ENCODE data around the gene PSD. TPM values are rescaled to one million over a fixed set of nuclear protein-coding genes. Genes with fewer than 3 reads are reported as not detected.

Gene PSD
- total and polyA plus RNA-seq, 10 of the 15 experiments (the other 5 are each of a cell fraction or from before 2014, with no cell fraction given), result 0.11 to 2.0 (median 0.49) TPM; not detected in 2

DNA sequence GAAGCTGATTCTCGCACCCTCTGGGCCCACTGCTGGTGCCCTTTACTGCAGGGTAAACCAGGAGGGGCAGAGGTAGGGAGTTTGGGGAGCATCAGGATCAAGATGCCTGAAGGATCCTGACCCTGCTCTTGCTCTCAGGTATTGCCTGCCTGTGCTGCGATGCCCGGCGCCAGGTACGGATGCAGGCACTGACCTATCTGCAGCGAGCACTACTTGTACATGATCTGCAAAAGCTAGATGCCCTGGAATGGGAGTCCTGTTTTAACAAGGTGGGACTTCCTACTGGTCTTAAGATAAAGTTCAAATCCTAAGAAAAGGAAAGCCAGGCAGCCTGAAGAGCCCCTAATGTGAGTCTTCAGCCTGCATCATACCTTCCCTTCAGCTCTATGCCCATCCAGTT lies 39.2 kb downstream of the PSD start:
- CTCF ChIA-PET, result interaction anchor here (1.4 kb wide), 1 partner anchor 29 kb away, joined by 4 read pairs; no protein-coding TSS in a partner anchor
- SMC1A ChIA-PET (ENCODE audit: uncharacterized antibody, unreplicated experiment), result no interaction called here
- POLR2A ChIA-PET, result interaction anchor here (0.9 kb wide), 1 partner anchor 10 kb away, joined by 5 read pairs; no protein-coding TSS in a partner anchor
- BruUV-seq (replicated peaks), result no TSS peak
- in situ Hi-C loops (cut with MboI), result no loop called here
- peaks cover 20 to 28% of the 10 kb centered on the region in 2 experiments for H3K36me3 ChIP-seq (ENCODE audit: control insufficient read depth in 2 of 2, insufficient read depth in 2 of 2, low read length in 1 of 2)
- RAD21 ChIA-PET (ENCODE audit: unreplicated experiment), result interaction anchor here (1.9 kb wide), 1 partner anchor 27 kb away, joined by 4 read pairs; no protein-coding TSS in a partner anchor
- no peak overlapping the region for H3K4me3 ChIP-seq
- H2AFZ ChIP-seq (ENCODE audit: control insufficient read depth, low read depth, low read length), result no peak overlapping the region
- peaks cover 5% of the 10 kb centered on the region for H3K4me1 ChIP-seq (ENCODE audit: control insufficient read depth, insufficient read depth, low read length)
- no peak for ATAC-seq
- H3K27ac ChIP-seq (ENCODE audit: control insufficient read depth, insufficient read depth), result no peak overlapping the region
- FAIRE-seq, result no peak
- no peak for DNase-seq (ENCODE audit: low read depth, low spot score)
- H3K9me3 ChIP-seq (replicated peaks; ENCODE audit: control insufficient read depth, insufficient read depth, low read length), result no peaks in the 10 kb centered on the region
- H3K79me2 ChIP-seq (ENCODE audit: control insufficient read depth, insufficient read depth, low read length), result no peaks in the 10 kb centered on the region
- WGBS (ENCODE audit: insufficient coverage, insufficient replicate concordance, low lambda C conversion rate, missing lambda C conversion rate), result 85% methylated on average over 6 of the region's 6 CpGs
- intact Hi-C loops (cut with micrococcal nuclease; ENCODE audit: unreplicated experiment), result no loop called here
- no peak overlapping the region for H3K4me2 ChIP-seq (ENCODE audit: control insufficient read depth, insufficient read depth)
- TF ChIP-seq SUZ12 (IDR thresholded peaks at IDR 0.05; ENCODE audit: unreplicated experiment) (no peak), ZNF384 (IDR thresholded peaks at IDR 0.05; ENCODE audit: borderline replicate concordance, low read depth, low read length) (no peak), MEF2B (IDR thresholded peaks at IDR 0.05; ENCODE audit: partially characterized antibody, poor library complexity, severe bottlenecking) (no peak), TAF1 (IDR thresholded peaks at IDR 0.05; ENCODE audit: borderline replicate concordance, low read depth, low read length) (no peak), KLF5 (IDR thresholded peaks at IDR 0.05; ENCODE audit: partially characterized antibody) (no peak), EED (IDR thresholded peaks at IDR 0.05; ENCODE audit: low read depth) (no peak), ZZZ3 (IDR thresholded peaks at IDR 0.05; ENCODE audit: control insufficient read depth, insufficient read length, low read depth) (no peak), KAT2A (conservative IDR thresholded peaks at IDR 0.05; ENCODE audit: control insufficient read depth, low read depth, low read length) (no peak), POU2F2 (IDR thresholded peaks at IDR 0.05; ENCODE audit: borderline replicate concordance, low read depth, low read length) (no peak), STAT1 (conservative IDR thresholded peaks at IDR 0.05) (no peak), HDAC6 (IDR thresholded peaks at IDR 0.05; ENCODE audit: unreplicated experiment) (no peak), ZSCAN29 (IDR thresholded peaks at IDR 0.05) (no peak), IRF5 (IDR thresholded peaks at IDR 0.05; ENCODE audit: borderline replicate concordance) (no peak), BCL11A (IDR thresholded peaks at IDR 0.05; ENCODE audit: low read depth, low read length) (no peak), IRF3 (IDR thresholded peaks at IDR 0.05) (no peak)
- TF ChIP-seq, protein P1, sequence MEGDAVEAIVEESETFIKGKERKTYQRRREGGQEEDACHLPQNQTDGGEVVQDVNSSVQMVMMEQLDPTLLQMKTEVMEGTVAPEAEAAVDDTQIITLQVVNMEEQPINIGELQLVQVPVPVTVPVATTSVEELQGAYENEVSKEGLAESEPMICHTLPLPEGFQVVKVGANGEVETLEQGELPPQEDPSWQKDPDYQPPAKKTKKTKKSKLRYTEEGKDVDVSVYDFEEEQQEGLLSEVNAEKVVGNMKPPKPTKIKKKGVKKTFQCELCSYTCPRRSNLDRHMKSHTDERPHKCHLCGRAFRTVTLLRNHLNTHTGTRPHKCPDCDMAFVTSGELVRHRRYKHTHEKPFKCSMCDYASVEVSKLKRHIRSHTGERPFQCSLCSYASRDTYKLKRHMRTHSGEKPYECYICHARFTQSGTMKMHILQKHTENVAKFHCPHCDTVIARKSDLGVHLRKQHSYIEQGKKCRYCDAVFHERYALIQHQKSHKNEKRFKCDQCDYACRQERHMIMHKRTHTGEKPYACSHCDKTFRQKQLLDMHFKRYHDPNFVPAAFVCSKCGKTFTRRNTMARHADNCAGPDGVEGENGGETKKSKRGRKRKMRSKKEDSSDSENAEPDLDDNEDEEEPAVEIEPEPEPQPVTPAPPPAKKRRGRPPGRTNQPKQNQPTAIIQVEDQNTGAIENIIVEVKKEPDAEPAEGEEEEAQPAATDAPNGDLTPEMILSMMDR (IDR thresholded peaks at IDR 0.05 in 2 of 3, conservative IDR thresholded peaks at IDR 0.05 in 1 of 3; ENCODE audit: control insufficient read depth in 2 of 3, extremely low read depth in 1 of 3, insufficient read depth in 1 of 3, low read depth in 3 of 3, low read length in 3 of 3), result no peak
- TF ChIP-seq, protein P2, sequence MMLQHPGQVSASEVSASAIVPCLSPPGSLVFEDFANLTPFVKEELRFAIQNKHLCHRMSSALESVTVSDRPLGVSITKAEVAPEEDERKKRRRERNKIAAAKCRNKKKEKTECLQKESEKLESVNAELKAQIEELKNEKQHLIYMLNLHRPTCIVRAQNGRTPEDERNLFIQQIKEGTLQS (IDR thresholded peaks at IDR 0.05; ENCODE audit: borderline replicate concordance, extremely low read depth, low read depth, low read length), result no peak
- TF ChIP-seq, protein P3, sequence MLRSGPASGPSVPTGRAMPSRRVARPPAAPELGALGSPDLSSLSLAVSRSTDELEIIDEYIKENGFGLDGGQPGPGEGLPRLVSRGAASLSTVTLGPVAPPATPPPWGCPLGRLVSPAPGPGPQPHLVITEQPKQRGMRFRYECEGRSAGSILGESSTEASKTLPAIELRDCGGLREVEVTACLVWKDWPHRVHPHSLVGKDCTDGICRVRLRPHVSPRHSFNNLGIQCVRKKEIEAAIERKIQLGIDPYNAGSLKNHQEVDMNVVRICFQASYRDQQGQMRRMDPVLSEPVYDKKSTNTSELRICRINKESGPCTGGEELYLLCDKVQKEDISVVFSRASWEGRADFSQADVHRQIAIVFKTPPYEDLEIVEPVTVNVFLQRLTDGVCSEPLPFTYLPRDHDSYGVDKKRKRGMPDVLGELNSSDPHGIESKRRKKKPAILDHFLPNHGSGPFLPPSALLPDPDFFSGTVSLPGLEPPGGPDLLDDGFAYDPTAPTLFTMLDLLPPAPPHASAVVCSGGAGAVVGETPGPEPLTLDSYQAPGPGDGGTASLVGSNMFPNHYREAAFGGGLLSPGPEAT (IDR thresholded peaks at IDR 0.05; ENCODE audit: low read depth), result no peak
- no peak overlapping the region for H3K9ac ChIP-seq (ENCODE audit: control insufficient read depth, insufficient read depth, low read length)
- H4K20me1 ChIP-seq (ENCODE audit: control insufficient read depth, insufficient read depth), result no peaks in the 10 kb centered on the region
- H3K27me3 ChIP-seq (replicated peaks in 1 of 2; ENCODE audit: control insufficient read depth in 2 of 2, insufficient read depth in 2 of 2, low read length in 1 of 2), result no peaks in the 10 kb centered on the region

Measured in GM12878 (cell line).